Bronchial epithelial cell (primary cell): ENCODE results near the gene B3GAT1. TPM values are rescaled to one million over a fixed set of nuclear protein-coding genes. Genes with fewer than 3 reads are reported as not detected.

ENCODE experiments used
- DNase-seq: peaks from one replicate; pipeline ENCODE4 v3.0.0-alpha.2; 2010; ENCODE audit warnings: low read depth
- FAIRE-seq: peaks from 2 replicates; lab custom pipeline; 2011; peaks lifted over from hg19 to GRCh38; lab: Jason Lieb, UNC
- H3K27me3 ChIP-seq: 2 replicates; pipeline ENCODE4 v1.5.1; 2011; ENCODE audit warnings: low read length; ENCODE audit not compliant: control insufficient read depth, insufficient read depth
- H3K36me3 ChIP-seq: 2 replicates; pipeline ENCODE4 v1.5.1; 2011; ENCODE audit warnings: low read length; ENCODE audit not compliant: control insufficient read depth, insufficient read depth
- H3K4me3 ChIP-seq: 2 replicates; pipeline ENCODE4 v1.5.1; 2011; ENCODE audit warnings: mild to moderate bottlenecking, low read depth, low read length, control low read depth
- total RNA-seq: library from RNA; depleted of rRNA; stranded (reverse); fragments of >200 nt; gene quantifications from 2 replicates; pipeline ENCODE4 v1.2.1, GENCODE V29; 2014
- TF ChIP-seq, protein P1 (sequence below): IDR thresholded peaks from 2 replicates; pipeline ENCODE4 v1.5.1; 2011; ENCODE audit warnings: mild to moderate bottlenecking, moderate library complexity, low read length, control low read depth, inconsistent platforms; ENCODE audit not compliant: insufficient read depth, severe bottlenecking

The B3GAT1 gene
- total RNA-seq, 1 donor from 2014 or later: under 0.01 TPM

DNA sequence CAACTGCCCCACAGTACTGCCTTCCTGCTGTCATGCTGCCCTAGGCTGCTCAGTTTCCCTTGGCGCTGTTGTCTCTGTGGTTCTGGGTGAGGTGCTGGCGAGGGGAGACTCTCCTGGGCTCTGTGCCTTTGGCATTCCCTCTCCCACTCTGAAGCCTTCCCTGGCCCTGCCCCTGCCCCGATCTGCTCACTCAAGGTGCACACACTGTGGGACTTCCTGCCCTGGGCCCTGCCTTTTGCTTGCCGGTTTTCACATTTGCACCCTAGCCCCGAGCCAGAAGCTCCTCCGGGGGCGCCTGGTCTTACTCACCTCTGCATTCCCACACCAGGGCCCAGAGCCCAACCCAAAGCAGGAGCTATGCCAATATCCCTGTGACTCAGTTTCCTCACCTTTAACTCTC, 12.0 kb downstream of the B3GAT1 start:
- no peaks in the 10 kb centered on the region for H3K27me3 ChIP-seq
- TF ChIP-seq, protein P1, sequence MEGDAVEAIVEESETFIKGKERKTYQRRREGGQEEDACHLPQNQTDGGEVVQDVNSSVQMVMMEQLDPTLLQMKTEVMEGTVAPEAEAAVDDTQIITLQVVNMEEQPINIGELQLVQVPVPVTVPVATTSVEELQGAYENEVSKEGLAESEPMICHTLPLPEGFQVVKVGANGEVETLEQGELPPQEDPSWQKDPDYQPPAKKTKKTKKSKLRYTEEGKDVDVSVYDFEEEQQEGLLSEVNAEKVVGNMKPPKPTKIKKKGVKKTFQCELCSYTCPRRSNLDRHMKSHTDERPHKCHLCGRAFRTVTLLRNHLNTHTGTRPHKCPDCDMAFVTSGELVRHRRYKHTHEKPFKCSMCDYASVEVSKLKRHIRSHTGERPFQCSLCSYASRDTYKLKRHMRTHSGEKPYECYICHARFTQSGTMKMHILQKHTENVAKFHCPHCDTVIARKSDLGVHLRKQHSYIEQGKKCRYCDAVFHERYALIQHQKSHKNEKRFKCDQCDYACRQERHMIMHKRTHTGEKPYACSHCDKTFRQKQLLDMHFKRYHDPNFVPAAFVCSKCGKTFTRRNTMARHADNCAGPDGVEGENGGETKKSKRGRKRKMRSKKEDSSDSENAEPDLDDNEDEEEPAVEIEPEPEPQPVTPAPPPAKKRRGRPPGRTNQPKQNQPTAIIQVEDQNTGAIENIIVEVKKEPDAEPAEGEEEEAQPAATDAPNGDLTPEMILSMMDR: no peak

DNA sequence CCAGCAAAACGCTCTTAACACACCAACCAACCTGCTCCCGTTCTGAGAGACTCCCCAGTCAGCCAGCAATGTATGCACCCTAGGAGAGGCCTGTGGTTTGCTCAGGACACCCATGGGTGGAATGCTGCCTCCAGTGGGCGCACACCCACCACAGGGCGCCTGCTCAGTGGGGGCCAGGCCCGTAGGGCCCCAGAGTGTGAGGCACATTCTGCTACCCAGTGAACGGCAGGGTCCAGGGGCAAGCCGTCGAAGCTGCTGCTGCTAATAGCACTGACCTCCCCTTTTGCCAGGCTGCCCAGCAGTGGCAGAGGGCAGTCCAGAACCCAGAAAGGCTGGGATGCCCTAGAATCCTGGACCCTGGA, 12.8 kb downstream of the B3GAT1 start:
- DNase-seq (no peak), FAIRE-seq (no peak)
- TF ChIP-seq, protein P1: no peak
- no peaks in the 10 kb centered on the region for H3K27me3 ChIP-seq
- H3K4me3 ChIP-seq: no peak overlapping the region
- no peaks in the 10 kb centered on the region for H3K36me3 ChIP-seq

More for the DNA sequence above, 12.0 kb downstream of the B3GAT1 start:
- Histone ChIP-seq H3K36me3 (no peaks in the 10 kb centered on the region), H3K4me3 (no peak overlapping the region)
- DNase-seq (no peak), FAIRE-seq (no peak)

DNA sequence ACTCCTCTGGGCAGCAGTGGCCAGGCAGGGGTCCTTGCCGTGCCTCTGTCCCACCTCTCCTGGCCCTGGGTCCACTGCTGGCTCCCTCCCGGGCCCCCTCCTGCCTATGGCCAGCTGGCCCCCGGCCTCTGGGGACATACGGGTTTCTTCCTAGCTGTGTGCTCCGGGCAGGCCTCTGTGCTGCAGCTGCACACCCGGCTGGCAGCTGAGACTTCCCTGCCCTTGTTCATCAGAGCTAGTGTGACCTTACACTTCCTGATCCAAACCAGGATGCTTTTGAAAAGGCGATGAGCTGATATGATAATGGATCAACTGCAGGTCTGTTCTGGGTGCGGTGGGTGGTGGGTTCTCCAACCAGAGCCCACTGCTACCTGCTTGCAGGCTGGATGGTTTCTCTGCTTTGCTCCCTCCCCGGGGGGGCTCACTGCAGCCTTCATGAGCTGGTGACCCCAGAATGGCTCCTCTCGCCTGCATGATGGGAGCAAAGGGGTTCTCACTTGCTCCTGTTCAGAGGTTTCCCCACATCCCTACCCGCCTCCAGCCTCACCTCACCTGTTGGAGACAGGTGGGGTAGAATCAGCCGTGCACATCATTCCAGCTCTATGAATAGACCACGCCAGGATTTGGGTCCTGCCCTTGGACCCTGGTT, 13.3 kb downstream of the B3GAT1 start:
- Histone ChIP-seq H3K36me3 (no peaks in the 10 kb centered on the region), H3K27me3 (no peaks in the 10 kb centered on the region), H3K4me3 (no peak overlapping the region)
- TF ChIP-seq, protein P1: no peak
- FAIRE-seq (peak; percentile 32), DNase-seq (no peak)

DNA sequence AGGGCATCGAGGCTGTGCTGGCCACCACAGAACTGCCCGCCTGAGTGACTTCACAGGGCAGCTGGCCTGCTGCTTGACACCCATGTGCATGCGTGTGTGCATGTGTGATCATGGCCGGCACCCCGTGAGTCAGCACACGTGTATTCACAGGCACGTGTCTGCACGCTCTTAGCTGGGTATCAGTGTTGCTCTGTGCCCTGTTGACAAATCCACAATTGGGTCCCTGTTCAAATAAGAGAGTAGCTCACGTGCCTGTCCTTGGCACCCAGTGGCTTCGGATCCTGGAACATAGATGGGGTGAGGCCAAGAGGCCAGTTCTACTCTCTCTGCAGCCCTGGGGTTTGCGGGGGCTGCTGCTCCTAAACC, 14.0 kb downstream of the B3GAT1 start:
- Histone ChIP-seq H3K4me3 (no peak overlapping the region), H3K36me3 (no peaks in the 10 kb centered on the region), H3K27me3 (no peaks in the 10 kb centered on the region)
- FAIRE-seq (no peak), DNase-seq (no peak)
- TF ChIP-seq, protein P1: no peak

DNA sequence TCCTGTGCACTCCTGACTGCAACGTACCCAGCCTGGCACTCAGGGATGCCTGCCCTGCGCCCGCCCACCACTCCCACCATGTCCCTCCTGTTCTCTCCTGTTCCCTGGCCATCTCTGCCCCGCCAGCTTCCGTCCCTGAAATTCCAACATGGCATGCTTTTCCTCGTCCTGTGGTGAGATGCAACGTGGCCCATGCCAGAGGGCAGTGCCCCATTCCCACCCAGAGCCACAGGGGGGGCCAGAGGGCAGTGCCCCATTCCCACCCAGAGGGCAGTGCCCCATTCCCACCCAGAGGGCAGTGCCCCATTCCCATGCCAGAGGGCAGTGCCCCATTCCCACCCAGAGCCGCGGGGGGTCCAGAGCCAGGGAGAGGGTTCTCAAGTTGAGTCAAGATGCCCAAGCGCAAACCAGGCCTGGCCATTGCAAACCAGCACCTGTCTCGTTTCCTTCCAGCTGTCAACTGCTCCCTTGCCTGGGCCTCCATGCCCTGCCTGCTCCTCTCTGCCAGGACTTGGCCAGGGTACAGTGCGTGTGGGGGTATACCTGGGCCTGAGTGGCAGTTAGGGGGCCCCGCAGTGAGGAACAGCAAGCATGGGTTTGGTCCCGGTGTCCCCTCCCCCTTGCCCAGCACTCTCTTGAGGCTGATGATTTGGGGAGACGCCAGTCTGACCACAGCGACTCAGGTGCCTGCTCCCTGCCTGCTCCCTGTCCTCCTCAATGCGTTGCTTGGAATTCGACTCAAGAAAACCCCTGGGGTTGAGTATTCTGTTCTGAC, 14.6 kb downstream of the B3GAT1 start:
- DNase-seq: no peak
- Histone ChIP-seq H3K27me3 (no peaks in the 10 kb centered on the region), H3K36me3 (no peaks in the 10 kb centered on the region), H3K4me3 (no peak overlapping the region)
- no peak for FAIRE-seq
- TF ChIP-seq, protein P1: no peak

DNA sequence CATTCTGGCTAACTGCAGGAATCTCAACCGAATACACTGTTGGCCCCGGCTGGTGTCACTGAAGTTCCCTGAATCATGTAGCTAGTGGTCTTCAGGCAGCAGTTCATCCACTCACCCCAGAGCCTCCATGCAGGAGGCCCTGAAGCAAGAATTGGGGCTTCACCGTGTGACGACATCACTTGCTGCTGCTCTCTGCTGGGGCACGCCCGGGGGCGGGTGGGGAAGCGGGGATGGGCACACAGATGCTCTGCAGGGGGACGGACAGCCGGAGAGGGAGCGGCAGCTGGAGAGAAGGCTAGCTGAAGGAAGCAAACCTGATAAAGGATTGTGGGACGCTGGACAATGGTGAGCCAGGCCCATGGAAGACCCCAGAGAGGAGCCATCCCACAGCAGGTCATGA, 17.0 kb downstream of the B3GAT1 start:
- H3K36me3 ChIP-seq: no peaks in the 10 kb centered on the region
- TF ChIP-seq, protein P1: no peak
- FAIRE-seq (no peak), DNase-seq (no peak)
- H3K27me3 ChIP-seq: no peaks in the 10 kb centered on the region
- no peak overlapping the region for H3K4me3 ChIP-seq
